Measurements from ENCODE around the gene SNAP25.

Gene SNAP25

DNA sequence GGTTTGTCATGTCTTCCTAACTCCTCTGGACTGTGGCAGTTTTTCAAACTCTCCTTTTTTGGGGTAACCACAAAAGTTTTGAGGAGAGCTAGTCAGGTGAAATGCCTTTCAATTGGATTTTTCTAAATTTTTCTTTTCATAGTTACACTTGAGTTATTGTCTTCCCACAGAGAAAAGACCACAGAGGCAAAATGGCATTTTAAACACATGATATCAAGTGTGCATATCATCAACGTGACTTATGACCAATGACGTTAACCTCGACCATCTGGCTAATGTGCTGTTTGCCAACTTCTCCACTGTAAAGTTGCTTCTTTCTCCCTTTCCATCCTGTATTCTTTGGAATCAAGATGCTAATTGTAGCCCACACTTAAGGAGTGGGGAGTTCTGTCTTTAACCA is 41.3 kb upstream of the SNAP25 start:
- TF ChIP-seq, protein P1, sequence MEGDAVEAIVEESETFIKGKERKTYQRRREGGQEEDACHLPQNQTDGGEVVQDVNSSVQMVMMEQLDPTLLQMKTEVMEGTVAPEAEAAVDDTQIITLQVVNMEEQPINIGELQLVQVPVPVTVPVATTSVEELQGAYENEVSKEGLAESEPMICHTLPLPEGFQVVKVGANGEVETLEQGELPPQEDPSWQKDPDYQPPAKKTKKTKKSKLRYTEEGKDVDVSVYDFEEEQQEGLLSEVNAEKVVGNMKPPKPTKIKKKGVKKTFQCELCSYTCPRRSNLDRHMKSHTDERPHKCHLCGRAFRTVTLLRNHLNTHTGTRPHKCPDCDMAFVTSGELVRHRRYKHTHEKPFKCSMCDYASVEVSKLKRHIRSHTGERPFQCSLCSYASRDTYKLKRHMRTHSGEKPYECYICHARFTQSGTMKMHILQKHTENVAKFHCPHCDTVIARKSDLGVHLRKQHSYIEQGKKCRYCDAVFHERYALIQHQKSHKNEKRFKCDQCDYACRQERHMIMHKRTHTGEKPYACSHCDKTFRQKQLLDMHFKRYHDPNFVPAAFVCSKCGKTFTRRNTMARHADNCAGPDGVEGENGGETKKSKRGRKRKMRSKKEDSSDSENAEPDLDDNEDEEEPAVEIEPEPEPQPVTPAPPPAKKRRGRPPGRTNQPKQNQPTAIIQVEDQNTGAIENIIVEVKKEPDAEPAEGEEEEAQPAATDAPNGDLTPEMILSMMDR (IDR thresholded peaks at IDR 0.05; ENCODE audit: control extremely low read depth, extremely low read depth, low read depth, missing control alignments) = no peak
- no peak for DNase-seq (ENCODE audit: extremely low spot score)
- CTCF ChIA-PET = no interaction called here
- POLR2A ChIA-PET = no interaction called here

DNA sequence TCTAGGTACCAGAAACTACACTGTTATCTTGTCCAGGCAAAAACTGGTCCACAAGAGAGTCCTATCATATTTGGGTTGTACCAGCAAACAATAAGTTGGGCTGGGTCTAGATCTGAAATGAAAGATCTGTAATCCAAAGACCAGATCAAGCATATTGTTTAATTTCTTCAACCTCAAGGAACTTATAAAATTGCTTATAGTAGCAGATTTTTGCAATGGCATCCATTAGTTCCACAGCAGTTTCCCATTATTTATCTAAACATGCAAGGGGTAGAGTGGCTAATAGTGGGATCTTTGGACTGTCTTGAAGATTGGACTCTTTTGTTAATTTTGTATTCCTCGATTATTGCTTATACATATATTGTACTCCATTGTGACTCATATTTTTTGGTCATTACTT is 40.5 kb upstream of the SNAP25 start:
- TF ChIP-seq, protein P1 (IDR thresholded peaks at IDR 0.05; ENCODE audit: control extremely low read depth, extremely low read depth, low read depth, missing control alignments) = no peak
- no peak for DNase-seq (ENCODE audit: extremely low spot score)
- CTCF ChIA-PET = no interaction called here
- POLR2A ChIA-PET = no interaction called here

DNA sequence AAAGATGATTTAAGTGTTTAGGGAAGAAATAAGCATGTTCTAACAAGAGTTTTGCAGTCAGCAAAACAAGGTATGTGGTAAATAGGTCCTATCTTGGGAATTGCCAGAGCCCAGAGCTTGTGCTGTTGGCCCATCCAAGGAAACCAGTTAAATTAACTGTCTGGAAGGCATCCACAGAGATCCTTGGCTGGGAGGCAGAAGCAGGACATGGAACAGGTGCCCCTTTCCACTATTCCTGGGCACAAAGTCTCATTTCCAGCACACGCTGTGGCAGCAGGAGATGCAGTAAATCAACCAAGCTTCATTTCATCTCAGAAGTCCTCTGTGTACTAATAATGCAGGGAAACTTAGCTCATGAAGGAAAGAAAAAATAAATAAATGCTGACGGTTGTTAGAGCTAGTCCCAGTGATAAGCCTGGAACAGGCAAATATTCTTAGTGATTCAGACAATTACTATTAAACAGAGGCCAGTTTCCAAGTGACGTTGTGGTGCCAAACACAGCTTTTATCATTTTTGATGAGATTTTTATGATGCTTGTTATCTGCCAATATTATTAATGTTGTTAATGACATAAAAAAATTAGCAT is 39.8 kb upstream of the SNAP25 start:
- no peak for DNase-seq (ENCODE audit: extremely low spot score)
- POLR2A ChIA-PET = no interaction called here
- TF ChIP-seq, protein P1 (IDR thresholded peaks at IDR 0.05; ENCODE audit: control extremely low read depth, extremely low read depth, low read depth, missing control alignments) = no peak
- CTCF ChIA-PET = interaction anchor here (0.6 to 1.0 kb wide), 3 partner anchors 8 to 48 kb away, joined by 3 read pairs; no protein-coding TSS in a partner anchor

DNA sequence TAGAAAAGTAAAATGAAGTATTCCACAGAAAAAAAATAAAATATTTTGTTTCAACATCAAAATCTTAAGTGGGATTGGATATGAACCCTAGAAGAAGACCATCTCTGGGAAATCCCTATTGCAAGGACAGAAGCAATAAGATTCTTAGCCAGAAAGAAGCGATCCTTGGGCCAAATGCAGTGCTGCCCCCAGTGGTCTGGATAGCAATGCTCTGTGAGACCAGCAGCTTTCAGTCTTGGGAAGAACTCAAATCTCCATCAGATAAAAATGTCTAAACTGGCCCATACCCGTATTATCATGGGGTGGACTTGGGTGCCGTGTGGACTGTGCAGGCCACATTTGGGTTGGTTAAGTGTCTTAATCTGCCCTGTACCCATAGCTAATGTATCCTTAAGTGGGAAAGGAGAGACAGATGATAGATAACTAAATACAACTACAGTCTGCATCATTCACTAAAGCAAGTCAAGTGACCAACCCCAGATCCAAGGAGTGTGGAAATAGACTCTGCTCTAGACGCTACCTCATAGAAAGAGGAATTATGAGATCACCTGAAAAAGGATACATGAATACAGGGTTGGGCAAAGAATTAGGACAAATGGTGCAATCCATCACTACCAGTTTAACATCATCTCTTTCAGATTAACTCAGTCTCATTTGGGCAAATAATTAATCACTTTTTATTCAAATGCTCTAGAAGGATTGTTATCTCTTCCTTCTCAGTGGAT is 38.9 kb upstream of the SNAP25 start:
- TF ChIP-seq, protein P1 (IDR thresholded peaks at IDR 0.05; ENCODE audit: control extremely low read depth, extremely low read depth, low read depth, missing control alignments) = no peak
- CTCF ChIA-PET = interaction anchor here (1.0 kb wide), 1 partner anchor 9 kb away, joined by 3 read pairs; no protein-coding TSS in a partner anchor
- no peak for DNase-seq (ENCODE audit: extremely low spot score)
- POLR2A ChIA-PET = no interaction called here

DNA sequence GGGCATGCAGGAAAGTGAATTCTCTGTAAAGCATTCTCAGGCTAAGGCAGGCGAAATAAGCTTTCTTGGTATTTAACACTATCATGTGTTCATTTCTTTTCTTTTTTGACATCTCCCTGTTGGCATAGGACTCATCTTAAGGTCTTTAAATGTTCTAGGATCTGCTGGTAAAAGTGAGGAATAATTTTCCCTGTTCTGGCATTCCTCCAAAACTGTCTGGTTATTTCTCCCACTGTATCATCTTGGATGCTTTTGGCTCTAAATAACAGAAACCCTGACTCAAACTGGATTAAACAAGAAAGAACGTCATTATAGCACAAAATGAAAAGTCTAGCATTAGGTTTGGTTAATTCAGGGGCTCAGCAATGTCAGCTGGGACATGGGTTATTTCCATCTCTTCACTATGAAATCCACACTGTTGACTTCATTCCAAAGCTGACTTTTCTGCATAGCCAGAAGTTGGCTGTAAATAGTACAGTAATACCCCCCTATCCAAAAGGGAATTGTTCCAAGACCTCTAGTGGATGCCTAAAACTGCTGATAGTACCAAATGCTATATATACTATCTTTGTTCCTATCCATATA is 37.9 kb upstream of the SNAP25 start:
- CTCF ChIA-PET = no interaction called here
- POLR2A ChIA-PET = no interaction called here

More for the DNA sequence above, 37.9 kb upstream of the SNAP25 start:
- TF ChIP-seq, protein P1 (IDR thresholded peaks at IDR 0.05; ENCODE audit: control extremely low read depth, extremely low read depth, low read depth, missing control alignments) = no peak
- no peak for DNase-seq (ENCODE audit: extremely low spot score)

Data from GM10248 (cell line).